Suppressor macrophage treated with lipopolysaccharide for 1 hour (primary cell): ENCODE measurements around the gene NOTCH4.
A peak's percentile ranks its signal among the peaks of the same experiment; 100 is the strongest.
"Not testable (repeated sequence)": the region's sequence is repeated elsewhere in the genome, so short reads cannot be mapped to it uniquely, and the experiment has no call there.

ENCODE experiments used
- DNase-seq, 3 donors: peaks; one replicate each; pipeline ENCODE4 v3.0.0-alpha.2; 2020 to 2022

Gene NOTCH4

DNA sequence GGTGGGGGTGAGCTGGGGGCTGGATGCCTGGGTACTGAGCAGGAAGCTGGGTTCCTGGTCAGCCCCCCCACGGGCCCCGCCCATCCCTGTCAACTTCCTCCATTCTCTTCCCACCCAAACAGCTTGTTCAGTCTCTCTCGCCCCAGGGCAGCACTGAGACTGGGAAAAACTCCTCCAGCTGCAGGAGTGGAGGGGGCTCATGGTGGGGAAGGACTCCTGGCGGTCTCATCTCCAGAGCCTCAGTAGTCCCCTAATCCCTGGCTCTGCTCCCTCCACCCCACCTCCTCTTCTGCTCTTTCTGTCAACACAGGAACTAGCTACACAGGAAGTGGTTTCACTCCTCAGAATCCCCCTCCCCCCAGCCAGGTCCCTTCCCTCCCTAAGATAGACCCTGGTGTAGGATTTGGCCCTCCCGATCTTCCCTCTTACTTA lies 31.2 kb downstream of the NOTCH4 start, which contains the start of gene GPSM3:
Gene GPSM3, minus strand, starts transcription at position 36 of the 432 bp plus-strand sequence. CDS start 130 bp downstream, outside the sequence.
- DNase-seq, result peak; percentile 62 to 84 (median 68)

DNA sequence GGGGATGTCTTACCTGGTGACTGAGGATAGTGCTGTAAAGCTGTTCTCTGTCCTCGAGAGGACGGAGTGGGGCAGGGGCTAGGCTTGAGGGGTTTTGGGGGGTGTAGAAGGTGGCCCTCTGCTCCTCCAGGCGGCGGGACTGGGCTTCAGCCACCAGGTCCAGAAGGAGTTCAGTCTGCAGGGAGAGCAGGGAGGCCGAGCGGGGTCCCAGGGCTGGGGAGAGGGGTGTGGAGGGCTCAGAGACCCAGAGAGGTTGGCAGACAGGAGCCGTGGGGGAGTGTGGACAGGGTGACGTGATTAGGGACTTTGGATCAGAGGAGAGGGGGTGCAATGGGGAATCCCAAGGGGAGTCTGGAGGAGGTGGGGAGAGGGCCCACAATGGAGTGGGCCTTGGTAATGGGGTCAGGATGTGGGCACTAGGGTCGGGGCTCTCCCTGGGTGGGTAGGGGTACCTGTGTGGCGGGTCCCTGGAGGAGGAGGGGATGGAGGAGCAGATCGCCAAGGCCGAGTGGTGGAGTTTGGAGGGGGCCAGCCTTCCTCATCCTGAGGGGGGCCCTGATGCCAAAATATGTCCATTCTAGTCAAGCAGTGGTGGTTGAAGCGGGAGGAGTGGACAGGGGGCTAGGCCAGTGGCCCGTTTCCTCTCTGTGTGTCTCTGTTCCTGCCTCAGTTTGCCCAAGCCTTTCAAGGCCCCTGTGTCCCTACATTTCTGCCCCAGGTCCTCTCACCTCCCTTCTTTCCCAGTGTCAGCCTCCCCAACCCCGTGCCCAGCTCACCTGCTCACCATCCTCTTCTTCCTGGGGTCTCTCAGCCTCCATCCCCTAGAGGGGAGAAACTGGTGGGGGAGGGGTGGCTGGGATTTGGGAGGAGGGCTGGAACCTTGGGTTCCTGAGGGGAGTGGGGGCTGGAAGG lies 31.9 kb downstream of the NOTCH4 start:
- peak; percentile 68 to 85 (median 75) for DNase-seq

DNA sequence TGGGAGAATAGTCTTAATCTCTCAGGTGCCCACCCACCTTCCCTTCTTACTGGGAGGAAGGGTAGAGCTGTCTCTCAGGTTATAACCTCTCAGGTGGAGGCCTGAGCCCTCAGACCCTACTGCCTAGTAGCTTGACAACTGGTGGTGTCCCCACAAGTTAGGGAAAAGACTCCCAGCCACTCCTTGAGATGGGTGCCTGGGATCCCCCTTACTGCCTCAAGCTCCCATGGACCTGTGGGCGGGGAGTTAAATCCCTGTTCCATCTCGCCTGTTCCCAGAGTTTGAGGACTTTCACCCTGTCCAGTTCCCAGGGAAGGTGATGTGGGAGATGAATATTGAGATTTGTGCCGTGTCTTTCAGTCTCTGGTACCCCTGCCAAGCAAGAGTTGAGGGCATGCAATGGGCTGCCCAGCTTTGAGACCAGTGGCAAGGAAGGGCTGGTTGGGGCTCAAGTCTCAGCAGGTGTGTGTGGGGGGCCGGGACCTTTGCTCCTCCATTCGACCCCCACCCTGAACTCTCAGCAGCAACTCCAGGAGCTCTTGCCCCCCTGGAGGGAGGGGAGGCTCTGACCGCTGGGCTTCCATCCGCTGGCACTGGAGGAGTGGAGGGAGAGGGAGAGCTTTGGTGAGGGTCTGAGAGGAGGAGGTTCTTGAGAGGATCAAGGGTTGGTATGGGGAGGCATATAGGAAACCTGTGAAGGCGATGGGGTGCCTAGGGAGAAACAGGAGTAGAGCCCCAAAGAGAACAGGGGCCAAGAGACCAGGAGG lies 32.8 kb downstream of the NOTCH4 start:
- DNase-seq, result peak in 2 of 3 donors; percentile 50 to 70

DNA sequence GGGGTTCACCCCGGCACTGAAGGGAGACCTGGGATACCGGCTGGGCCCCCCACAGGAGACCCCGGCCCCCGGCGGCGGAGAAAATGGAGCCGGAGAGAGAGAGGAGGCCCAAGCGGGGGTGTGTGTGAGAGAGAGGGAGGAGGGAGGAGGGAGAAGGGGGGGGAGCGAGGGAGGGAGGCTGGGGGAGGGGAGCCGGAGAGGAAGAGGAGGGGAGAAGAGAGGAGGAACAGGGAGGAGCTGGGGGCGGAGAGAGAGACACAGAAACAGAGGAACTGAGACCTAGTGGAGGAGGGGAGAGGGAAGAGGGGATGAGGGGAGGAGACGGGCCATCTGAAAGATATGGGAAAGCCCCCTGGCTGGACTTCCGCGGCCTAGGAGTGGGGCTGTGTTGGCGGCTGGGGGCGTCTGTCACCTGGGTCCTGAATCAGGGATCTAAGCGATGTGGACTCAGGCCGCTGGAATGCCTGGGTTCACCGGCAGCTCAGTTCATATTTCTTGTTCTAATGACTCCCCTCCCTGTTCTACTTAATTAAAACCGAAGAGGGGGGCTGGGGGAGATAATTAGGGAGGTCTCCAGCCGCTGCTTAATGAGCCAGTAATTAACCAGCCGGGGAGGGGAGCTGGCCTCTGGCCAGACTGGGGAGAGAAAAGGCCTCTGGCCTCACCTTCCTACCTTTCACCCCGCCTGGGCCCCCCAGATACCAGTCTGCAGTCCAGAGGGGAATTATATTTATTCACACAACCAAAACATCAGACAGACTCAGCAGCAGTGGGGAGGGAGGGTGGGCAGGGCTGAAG lies 33.6 kb downstream of the NOTCH4 start, which contains the start of gene PBX2:
Gene PBX2, minus strand, starts transcription at position 149 of the 798 bp plus-strand sequence. CDS start 287 bp downstream, outside the sequence.
- DNase-seq, result peak; percentile 90 to 95 (median 91)

DNA sequence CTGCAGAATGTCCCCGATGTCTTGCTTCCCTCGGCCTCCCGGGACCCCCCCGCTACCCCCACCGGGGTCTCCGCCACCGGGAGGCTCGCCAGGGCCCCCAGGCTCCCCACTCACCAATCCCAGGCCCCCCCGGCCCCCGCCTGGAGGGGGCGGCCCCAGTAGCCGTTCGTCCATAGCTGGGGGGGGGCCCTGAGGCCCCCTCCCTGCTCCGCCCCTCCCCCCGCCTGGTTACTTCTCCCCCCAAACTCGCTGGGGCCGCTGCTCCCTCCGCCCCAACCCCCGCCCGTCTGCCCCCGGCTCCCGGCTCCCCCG lies 34.2 kb downstream of the NOTCH4 start:
- DNase-seq, result no peak

DNA sequence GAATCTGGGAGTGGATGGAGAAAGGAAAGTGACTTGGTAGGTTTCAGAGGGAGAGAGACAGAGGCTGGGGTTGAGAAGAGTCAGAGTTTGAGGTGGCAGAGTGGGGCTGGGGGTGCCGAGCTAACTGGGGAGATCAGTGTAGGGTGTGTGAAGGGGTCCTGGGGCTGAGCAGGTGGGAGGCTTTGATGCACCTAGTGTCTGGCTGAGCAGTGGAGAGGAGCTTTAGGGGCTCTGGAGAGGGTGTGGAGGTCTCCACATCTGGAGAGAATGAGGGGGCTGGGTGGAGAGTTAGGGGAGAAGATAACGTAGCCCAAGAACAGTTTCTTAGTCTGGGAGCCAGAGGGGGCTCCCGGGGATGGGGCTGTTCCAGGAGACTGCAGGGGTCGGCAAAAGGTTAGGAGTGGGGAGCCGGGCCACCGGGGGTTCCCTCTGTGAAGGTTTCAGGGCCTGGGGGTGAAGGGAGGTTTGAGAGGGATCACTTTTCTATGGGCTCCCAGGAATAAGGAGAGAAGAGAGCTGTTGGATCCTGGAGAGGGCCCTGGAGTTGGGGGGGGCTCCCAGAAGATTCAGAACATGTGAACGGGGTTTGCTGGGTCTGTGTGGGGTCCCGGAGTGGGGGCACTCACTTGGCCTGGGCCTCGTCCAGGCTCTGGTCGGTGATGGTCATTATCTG lies 34.7 kb downstream of the NOTCH4 start:
- no peak for DNase-seq

DNA sequence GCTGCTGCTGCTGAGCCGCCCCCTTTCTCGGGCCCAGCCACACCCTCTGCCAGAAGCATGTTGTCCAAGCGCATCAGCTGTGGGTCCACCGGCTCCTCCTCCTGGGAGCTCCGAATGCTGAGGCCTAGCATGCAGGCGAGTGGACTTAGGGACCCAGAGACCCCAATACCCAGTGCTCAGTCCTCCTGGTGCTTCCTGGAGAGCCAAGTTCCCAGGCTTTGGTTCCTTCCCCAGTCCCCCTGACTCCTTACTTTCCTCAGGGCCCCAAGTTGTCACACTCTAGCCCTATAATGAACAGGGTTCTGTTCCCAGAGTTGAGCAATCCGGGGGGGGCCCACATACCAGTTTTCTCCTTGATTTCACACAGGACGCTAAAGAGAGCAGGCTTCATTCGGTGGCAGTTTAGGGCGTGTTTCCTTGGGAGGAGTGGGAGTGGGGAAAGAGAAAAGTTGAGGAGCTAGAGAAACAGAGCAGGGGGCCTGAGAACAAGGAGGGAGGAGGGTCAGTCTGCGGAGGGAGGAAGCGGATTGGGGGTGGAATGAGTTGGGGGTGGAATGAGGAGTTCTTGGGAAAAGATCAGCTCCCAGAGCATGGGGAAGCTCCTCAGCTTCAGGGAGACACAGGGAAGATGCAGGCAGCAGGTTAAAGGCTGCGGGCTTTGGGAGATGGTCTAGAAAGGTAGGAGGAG lies 35.3 kb downstream of the NOTCH4 start:
- peak in 1 of 3 donors; percentile 47 for DNase-seq

DNA sequence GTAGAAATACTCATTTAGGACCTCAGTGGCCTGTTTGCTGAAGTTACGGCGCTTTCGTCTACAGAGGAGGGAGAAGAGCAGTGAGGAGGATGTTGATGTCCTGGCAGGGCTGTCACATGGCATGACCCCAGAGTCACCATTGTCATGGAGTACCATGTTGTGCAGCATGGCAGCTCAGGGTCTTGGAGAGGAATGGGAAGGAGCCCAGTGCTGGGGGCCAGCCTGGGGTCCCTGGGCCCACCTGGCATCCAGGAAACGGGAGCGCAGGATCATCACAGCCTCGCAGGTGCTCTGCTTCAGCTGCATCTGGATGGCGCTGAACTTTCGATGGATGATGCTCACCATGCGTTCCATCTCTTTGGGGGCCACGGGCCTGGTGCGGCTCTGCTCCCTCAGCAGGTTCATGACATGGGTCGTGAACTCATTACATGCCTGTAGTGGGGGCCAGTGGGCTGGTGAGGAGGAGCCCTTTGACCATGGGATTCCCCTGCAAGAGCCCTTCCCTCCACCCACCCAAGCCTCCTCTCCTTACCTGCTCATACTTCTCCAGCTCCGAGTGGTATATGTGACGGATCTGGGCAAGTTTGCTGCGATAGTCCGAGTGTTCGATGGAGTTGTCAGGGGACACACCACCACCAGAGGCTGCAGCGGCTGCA lies 36.0 kb downstream of the NOTCH4 start:
- not testable (repeated sequence) for DNase-seq

DNA sequence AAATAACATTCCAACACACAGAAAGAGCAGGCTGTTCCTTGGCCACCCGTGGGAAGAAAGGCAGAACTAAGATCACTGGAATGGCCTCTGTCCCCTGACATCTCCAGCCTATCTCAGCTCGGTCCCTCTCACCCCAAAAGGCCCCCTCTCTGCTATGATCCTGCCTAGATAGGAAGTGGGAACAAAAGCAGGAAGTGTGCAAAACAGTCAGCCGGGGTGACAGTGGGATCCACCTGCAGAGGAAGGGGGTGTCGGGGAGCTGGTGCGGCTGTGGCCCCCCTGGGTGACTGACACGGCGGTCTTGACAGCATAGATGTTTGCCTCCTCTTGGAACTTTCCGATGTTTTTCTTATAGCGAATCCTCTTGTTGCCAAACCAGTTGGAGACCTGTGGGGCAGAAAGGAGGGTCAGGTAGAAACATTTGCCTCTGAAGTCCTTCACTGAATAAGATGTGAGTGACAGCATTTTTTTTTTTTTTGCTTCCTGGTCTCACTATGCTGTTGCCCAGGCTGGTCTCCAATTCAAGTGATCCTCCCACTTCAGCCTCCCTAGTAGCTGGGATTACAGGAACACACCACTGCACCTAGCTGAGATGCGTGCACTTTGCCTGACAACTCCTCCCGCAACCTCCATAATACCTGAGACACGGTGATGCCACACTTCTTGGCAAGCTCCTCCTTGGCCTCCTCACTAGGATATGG lies 36.7 kb downstream of the NOTCH4 start:
- DNase-seq, result no peak

DNA sequence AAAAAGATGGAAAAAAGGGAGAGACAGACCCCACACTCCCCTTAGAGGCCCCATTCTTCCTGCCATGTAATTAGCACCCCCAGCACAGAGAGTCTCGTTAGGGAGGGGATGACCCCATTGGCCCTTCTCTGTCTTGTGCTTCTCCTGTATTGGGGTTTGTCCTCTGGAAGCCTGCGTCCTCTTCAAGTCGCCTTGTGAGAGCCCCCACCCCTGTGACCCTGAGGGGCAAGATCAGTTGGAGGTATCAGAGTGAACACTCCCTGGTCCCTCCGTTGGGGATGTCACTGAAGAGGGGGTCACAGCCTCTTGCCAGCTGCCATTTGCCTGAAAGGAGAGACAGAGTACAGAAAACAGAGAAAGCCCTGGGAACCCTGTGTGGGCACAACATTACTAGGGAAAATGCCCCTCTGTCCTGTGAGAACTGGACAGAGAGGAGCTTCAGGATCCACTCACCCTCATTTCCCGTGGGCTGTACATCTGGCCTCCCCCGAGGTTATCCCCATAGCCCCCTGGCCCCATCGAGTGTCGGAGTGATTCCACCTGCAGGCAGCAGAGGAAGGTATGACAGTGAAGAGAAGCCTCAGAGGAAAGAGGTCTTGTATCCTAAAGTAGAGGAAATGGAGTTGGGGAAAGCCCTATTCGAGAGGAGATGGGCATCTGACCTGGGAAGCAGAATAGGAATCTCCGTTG lies 37.6 kb downstream of the NOTCH4 start:
- not testable (repeated sequence) for DNase-seq

DNA sequence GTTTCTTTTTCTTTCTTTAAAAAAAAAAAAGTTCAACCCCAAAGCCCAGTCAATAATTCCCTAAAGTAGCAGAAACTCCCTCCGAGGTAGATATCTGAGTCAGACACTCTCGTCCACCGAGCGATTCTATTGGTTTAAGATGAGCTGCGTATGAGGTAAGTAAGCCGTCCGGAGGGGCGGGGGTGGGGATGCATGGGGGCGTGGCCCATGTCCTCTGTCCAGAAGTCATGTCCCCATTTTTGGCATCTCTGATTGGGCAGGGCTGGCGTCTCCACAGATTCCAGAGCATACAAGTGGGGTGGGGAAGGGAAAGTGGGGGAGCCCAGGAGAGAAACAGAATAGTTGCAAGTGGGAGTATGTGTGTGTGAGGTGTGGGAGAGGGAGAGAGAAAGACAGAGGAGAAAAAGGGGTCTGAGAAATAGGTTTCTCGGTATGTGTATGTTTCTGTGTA lies 38.2 kb downstream of the NOTCH4 start:
- peak; percentile 76 to 89 (median 87) for DNase-seq

DNA sequence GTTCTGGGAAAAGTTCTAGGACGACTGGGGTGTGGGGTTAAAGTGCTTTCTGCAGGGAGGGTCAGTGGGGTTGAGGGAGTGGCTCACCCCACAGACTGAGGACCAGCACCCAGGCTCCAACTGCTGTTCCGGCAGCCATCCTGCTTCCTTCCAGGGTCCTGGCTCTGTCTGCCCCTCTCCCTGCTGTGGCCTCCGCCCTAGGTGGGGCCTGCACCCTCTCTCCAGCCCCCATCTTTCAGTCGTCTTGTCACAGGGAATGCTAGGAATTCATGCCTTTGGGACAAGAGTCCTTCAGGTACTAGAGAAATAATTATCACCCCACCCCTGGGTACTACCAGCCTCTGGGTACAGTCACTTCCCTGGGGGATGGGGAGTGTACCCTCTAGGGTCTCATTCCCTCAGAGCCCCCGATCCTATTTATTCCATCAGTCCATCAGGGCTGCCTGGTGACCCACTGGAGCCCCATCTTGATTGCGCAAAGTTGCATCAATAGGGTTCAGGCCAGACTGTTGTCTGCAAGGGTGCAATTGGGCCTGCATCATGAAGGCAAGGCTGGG lies 39.7 kb downstream of the NOTCH4 start, which contains the start of gene AGER:
Gene AGER, minus strand, starts transcription at position 170 of the 557 bp plus-strand sequence. Its CDS starts 31 bp downstream, at position 139.
- no peak for DNase-seq

DNA sequence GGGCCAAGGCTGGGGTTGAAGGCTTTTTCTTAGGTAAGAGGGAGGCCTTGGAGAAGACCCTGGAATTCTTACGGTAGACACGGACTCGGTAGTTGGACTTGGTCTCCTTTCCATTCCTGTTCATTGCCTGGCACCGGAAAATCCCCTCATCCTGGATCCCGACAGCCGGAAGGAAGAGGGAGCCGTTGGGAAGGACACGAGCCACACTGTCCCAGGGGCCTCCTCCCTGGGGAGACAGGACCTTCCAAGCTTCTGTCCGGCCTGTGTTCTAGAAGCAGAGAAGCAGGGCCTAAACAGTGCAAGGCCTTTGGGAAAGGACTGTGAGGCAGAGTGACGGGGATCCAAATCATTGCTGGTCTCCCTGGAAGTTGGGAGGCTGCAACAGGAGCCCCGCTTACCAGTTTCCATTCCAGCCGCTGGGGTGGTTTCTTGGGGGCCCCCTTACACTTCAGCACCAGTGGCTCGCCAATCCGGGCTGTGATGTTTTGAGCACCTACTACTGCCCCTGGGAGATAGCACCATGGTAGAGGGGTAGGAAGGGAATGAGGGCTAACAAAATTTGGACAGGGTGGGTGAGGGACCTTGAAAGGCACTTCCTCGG lies 40.3 kb downstream of the NOTCH4 start:
- no peak for DNase-seq

DNA sequence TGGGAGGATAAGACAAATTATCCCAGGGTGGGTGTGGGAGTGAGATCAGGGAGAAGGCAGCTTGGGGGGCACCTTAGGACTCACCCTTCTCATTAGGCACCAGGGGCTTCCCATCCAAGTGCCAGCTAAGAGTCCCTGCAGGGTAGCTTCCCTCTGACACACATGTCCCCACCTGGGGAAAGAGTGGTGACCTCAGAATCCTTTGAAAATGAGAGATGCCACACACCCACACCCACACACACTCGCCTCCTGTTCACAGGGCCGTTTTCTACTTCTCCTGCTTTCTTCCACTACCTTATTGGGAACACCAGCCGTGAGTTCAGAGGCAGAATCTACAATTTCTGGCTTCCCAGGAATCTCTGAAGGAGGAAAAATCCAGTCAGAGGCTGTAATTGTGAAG lies 40.8 kb downstream of the NOTCH4 start:
- DNase-seq, result no peak

DNA sequence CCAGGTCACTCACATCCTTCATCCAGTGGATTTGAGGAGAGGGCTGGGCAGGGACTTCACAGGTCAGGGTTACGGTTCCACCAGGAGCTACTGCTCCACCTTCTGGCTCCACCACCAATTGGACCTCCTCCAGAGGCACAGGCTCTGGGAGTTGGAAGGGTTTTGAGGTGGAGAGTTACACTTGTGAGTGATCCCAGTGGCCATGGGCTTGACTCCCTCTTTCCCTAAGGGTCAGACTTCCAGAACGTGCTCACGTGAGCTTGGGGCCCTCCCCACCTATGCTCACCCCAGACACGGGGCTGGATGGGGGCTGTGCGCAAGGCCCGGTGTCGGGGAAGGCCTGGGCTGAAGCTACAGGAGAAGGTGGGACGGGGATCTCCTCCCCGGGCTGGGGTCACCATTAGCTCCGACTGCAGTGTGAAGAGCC lies 41.3 kb downstream of the NOTCH4 start:
- no peak for DNase-seq

DNA sequence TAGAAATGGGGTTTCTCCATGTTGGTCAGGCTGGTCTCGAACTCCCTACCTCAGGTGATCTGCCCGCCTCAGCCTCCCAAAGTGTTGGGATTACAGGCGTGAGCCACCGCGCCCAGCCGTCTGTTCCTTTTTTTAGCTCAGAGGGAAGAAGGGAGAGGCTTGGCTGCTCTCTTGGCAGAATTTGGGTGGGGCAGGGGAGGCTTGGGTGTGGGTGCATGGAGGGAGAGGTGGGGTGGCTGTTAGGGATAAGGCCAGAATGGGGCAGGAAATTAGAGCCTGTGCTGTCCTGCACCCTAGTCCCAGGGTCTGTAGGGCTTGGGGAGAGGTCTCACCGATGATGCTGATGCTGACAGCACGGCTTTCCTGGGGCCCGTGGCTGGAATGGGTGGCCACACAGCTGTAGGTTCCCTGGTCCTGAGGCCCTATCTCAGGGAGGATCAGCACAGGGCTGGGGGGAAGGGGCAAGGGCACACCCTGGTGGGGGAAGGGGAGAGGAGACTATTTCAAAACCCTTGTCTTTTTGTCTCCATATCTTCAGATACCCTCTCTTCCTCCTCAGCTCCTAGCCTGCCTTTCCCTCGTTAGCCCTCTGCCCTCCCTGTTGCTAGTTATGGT lies 41.8 kb downstream of the NOTCH4 start:
- DNase-seq, result no peak

DNA sequence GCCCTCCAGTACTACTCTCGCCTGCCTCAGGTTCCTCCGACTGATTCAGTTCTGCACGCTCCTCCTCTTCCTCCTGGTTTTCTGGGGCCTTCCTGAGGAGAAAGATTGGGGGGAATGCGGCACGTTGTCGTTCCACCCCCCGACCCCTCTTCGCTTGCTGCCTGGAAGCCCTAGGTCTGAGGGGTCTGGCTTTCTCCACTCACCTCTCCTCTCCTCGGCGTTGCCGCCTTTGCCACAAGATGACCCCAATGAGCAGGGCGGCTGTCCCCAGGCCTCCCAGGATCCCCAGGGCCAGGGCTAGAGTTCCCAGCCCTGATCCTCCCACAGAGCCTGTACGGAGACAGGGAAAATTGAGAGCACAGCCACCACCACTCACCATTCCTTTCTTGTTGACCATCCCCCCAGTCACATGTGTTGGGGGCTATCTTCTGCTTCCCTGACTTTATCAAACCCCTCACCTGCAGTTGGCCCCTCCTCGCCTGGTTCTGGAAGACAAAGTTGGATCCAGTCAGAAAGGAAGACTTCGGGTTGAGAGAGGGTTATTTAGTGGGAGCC lies 42.6 kb downstream of the NOTCH4 start:
- DNase-seq, result no peak
